Peyer's patch (tissue), 4 donors: ENCODE measurements around the gene DPEP1. TPM values are rescaled to one million over a fixed set of nuclear protein-coding genes. Genes with fewer than 3 reads are reported as not detected.
A peak's percentile ranks its signal among the peaks of the same experiment; 100 is the strongest.

ENCODE experiments used
- DNase-seq, 3 donors: peaks; one replicate each; pipeline ENCODE4 v3.0.0-alpha.2; 2017 to 2019
- H3K27ac ChIP-seq, 4 donors: fragments of 200-600 bp; sonication (generic); one replicate each; pipeline ENCODE4 v1.5.1; 2016 to 2019
- H3K27me3 ChIP-seq, 2 donors: fragments of 200-600 bp; sonication (generic); one replicate each; pipeline ENCODE4 v1.5.1; 2019
- H3K36me3 ChIP-seq, 3 donors: fragments of 200-600 bp; sonication (generic); one replicate each; pipeline ENCODE4 v1.5.1; 2016 to 2019
- H3K4me1 ChIP-seq, 4 donors: fragments of 200-600 bp; sonication (generic); one replicate each; pipeline ENCODE4 v1.5.1; 2016 to 2019
- H3K4me3 ChIP-seq, 4 donors: fragments of 200-600 bp; sonication (generic); 1 replicate in 3 of 4; 2 replicates in 1 of 4; pipeline ENCODE4 v1.5.1; 2016 to 2019; ENCODE audit warnings: mild to moderate bottlenecking in 1 of 4
- H3K9me3 ChIP-seq, 4 donors: fragments of 200-600 bp; sonication (generic); one replicate each; pipeline ENCODE4 v1.5.1; 2016 to 2019; ENCODE audit warnings: mild to moderate bottlenecking in 1 of 4
- CTCF ChIP-seq, 6 experiments: fragments of 450-650 bp in 4 of 6; fragments of 200-600 bp in 2 of 6; sonication (generic) in 1 of 6; IDR thresholded peaks; one replicate each; pipeline ENCODE4 v1.5.1; 2017 to 2019; ENCODE audit warnings: antibody characterized with exemption in 6 of 6, mild to moderate bottlenecking in 3 of 6, moderate library complexity in 1 of 6
- POLR2A ChIP-seq, 2 donors: fragments of 450-650 bp; IDR thresholded peaks; one replicate each; pipeline ENCODE4 v1.5.1; 2017; ENCODE audit warnings: antibody characterized with exemption in 2 of 2, mild to moderate bottlenecking in 2 of 2, moderate library complexity in 2 of 2
- total RNA-seq, 4 donors: library from RNA; depleted of rRNA; stranded (reverse); fragments of >200 nt; gene quantifications; one replicate each; pipeline ENCODE4 v1.1.0, GENCODE V29; 2016

The DPEP1 gene
- total RNA-seq, 4 donors from 2014 or later, result 272 to 3,324 (median 2,161) TPM

GRCh38 chr16:89602273-89602951 is 11.0 kb upstream of the DPEP1 start:
- TF ChIP-seq POLR2A (IDR thresholded peaks at IDR 0.05) (no peak), CTCF (IDR thresholded peaks at IDR 0.05) (no peak)
- Histone ChIP-seq H3K27me3 (no peaks in the 10 kb centered on the region), H3K4me3 (peak overlapping the region in 1 of 4 donors; percentile 6), H3K9me3 (no peaks in the 10 kb centered on the region), H3K27ac (peak overlapping the region in 1 of 4 donors; percentile 19), H3K36me3 (no peaks in the 10 kb centered on the region), H3K4me1 (peaks cover 0 to 20% (median 5%) of the 10 kb centered on the region in 4 donors)
- DNase-seq, result peak in 1 of 3 donors; percentile 34

- Histone ChIP-seq H3K27me3 (no peaks in the 10 kb centered on the region), H3K4me3 (no peak overlapping the region), H3K4me1 (peaks cover 0 to 27% (median 5%) of the 10 kb centered on the region in 4 donors), H3K27ac (peak overlapping the region in 1 of 4 donors; percentile 19), H3K9me3 (no peaks in the 10 kb centered on the region), H3K36me3 (no peaks in the 10 kb centered on the region)
- TF ChIP-seq CTCF (IDR thresholded peaks at IDR 0.05), result no peak
- TF ChIP-seq POLR2A (IDR thresholded peaks at IDR 0.05), result no peak
- no peak for DNase-seq
These were observed 10.4 kb upstream of the DPEP1 start for GRCh38 chr16:89602952-89603590.

- TF ChIP-seq CTCF (IDR thresholded peaks at IDR 0.05), result no peak
- no peak for TF ChIP-seq POLR2A (IDR thresholded peaks at IDR 0.05)
- no peaks in the 10 kb centered on the region for H3K36me3 ChIP-seq
- peaks cover 0 to 36% (median 5%) of the 10 kb centered on the region in 4 donors for H3K4me1 ChIP-seq
- H3K9me3 ChIP-seq, result no peaks in the 10 kb centered on the region
- no peak overlapping the region for H3K4me3 ChIP-seq
- no peaks in the 10 kb centered on the region for H3K27me3 ChIP-seq
- no peak for DNase-seq
- H3K27ac ChIP-seq, result no peak overlapping the region
These were observed 8.7 kb upstream of the DPEP1 start for GRCh38 chr16:89604764-89605163.

GRCh38 chr16:89605186-89605970 is 8.1 kb upstream of the DPEP1 start:
- TF ChIP-seq CTCF (IDR thresholded peaks at IDR 0.05), result no peak
- no peak for TF ChIP-seq POLR2A (IDR thresholded peaks at IDR 0.05)
- no peak overlapping the region for H3K27ac ChIP-seq
- H3K4me3 ChIP-seq, result no peak overlapping the region
- H3K36me3 ChIP-seq, result no peaks in the 10 kb centered on the region
- no peaks in the 10 kb centered on the region for H3K27me3 ChIP-seq
- H3K4me1 ChIP-seq, result peaks cover 0 to 39% (median 5%) of the 10 kb centered on the region in 4 donors
- DNase-seq, result no peak
- no peaks in the 10 kb centered on the region for H3K9me3 ChIP-seq

- H3K4me1 ChIP-seq, result peaks cover 0 to 39% (median 5%) of the 10 kb centered on the region in 4 donors
- no peaks in the 10 kb centered on the region for H3K9me3 ChIP-seq
- no peak overlapping the region for H3K27ac ChIP-seq
- TF ChIP-seq CTCF (IDR thresholded peaks at IDR 0.05) (no peak), POLR2A (IDR thresholded peaks at IDR 0.05) (no peak)
- no peak for DNase-seq
- H3K27me3 ChIP-seq, result no peaks in the 10 kb centered on the region
- no peak overlapping the region for H3K4me3 ChIP-seq
- H3K36me3 ChIP-seq, result no peaks in the 10 kb centered on the region
These were observed 7.4 kb upstream of the DPEP1 start for GRCh38 chr16:89606006-89606405.
